Right lobe of liver (tissue), 4 donors: ENCODE measurements around the gene ASB17.

Experiments used
- POLR2A ChIP-seq: fragments of 450-650 bp; IDR thresholded peaks from one replicate; pipeline ENCODE4 v1.6.1; 2017; ENCODE audit warnings: antibody characterized with exemption, mild to moderate bottlenecking
- TF ChIP-seq, protein P1 (sequence below), 4 donors: fragments of 200-600 bp in 3 of 4; fragments of 450-650 bp in 1 of 4; IDR thresholded peaks; one replicate each; pipeline versions ENCODE4 v1.5.1 to v1.8.0; 2016 to 2022; ENCODE audit warnings: antibody characterized with exemption in 4 of 4, mild to moderate bottlenecking in 2 of 4
- donor health status: DM: no; HTN: no; CAD: no.
- donor health status: DM: no; HTN: no; CAD: no.
- donor health status: DM: no; HTN: yes; CAD: no.

DNA sequence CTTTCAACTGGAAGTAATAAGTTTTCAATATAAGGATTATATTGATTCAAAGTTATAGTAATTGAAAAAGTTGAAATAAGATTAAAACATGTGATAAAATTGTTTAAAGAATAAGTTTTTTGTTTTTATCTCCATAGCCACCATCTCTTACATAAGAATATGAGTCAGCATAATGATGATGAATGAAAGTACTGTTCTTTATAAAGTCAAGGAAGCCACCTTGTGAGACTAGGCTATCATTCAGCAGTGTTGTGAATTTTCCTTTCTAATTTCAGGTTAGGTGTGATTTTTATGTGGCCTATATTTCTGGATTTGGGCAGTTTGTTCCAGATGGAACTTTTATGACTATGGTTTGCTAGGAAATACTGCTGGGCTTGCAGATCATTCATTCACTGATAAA, 22.4 kb upstream of the ASB17 start:
- no peak for TF ChIP-seq POLR2A
- TF ChIP-seq, protein P1, sequence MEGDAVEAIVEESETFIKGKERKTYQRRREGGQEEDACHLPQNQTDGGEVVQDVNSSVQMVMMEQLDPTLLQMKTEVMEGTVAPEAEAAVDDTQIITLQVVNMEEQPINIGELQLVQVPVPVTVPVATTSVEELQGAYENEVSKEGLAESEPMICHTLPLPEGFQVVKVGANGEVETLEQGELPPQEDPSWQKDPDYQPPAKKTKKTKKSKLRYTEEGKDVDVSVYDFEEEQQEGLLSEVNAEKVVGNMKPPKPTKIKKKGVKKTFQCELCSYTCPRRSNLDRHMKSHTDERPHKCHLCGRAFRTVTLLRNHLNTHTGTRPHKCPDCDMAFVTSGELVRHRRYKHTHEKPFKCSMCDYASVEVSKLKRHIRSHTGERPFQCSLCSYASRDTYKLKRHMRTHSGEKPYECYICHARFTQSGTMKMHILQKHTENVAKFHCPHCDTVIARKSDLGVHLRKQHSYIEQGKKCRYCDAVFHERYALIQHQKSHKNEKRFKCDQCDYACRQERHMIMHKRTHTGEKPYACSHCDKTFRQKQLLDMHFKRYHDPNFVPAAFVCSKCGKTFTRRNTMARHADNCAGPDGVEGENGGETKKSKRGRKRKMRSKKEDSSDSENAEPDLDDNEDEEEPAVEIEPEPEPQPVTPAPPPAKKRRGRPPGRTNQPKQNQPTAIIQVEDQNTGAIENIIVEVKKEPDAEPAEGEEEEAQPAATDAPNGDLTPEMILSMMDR (IDR thresholded peaks at IDR 0.05) = no peak
